ENCODE data around the gene ARPC3.
"Not testable (repeated sequence)": the region's sequence is repeated elsewhere in the genome, so short reads cannot be mapped to it uniquely, and the experiment has no call there.

Gene ARPC3

DNA sequence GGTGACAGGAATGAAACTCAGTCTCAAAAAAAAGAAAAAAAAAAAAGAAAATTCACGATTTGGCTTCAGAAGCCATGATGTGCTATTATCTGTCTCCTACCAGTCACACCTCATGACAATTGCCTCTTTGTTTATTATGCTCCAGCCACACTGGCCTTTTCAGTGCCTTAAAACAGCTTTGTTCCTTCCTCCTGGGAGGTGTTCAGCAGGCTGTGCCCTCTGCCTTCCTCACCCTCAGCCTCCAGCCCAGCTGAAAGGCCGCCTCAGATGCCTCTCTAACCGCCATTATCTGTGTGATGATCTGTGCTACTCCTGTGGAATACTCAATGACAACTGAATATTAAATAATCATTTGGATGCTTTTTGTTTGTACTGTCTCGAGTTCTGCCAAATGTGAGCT, 8.6 kb upstream of the ARPC3 start:
- Histone ChIP-seq H3K4me3 (no peak overlapping the region), H3K9ac (ENCODE audit: insufficient read length) (no peak overlapping the region), H3K36me3 (ENCODE audit: insufficient read depth, low read length) (peaks cover 40% of the 10 kb centered on the region; the same call in 1 of the 2 replicates), H3K9me3 (ENCODE audit: low read depth, low read length) (no peaks in the 10 kb centered on the region), H3K27ac (no peak overlapping the region)
- no peak for TF ChIP-seq EZH2 (IDR thresholded peaks at IDR 0.05)
- no peak for TF ChIP-seq POLR2AphosphoS5 (IDR thresholded peaks at IDR 0.05; ENCODE audit: borderline replicate concordance, low read depth, low read length)
- no peak for TF ChIP-seq FOXP2 (optimal IDR thresholded peaks at IDR 0.05; ENCODE audit: control extremely low read depth, extremely low read length, insufficient read depth)
- DNase-seq (ENCODE audit: low read depth, low spot score): no peak

DNA sequence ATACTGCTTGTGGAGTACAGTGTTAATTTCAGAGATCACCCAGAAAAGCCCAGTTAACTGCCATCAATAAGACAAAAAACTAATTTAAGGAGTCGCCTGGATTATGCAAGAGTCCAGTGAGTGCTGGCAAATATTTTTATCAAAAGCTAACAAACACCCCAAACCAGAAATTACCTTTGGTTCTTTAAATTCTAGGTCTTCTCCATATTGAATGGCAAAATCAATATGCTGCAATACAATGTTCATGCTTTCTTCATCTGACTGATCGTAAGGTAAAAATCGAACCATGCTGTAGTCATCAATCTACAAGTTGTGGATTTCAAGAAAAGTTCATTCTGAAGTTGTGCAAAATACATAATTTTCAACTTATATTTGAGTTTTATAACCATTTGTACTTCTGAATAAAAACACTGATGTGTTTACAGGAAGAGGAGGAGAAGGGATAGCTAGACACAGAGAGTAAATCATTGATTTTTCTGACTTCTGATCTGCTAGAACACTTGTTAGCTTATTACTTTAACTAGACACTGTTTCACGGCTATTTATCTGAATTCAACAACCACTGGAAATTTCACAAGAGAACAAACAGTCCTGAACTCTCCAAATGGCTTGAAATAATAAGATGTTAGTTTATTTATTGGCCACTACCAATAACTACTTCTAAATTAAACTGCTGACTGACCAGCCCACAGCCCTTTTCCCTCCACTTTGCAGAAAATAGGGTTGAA, 3.6 kb upstream of the ARPC3 start:
- Histone ChIP-seq H3K9ac (ENCODE audit: insufficient read length) (peak overlapping the region; percentile 15), H3K27ac (peak overlapping the region; percentile 40; the same call in 1 of the 2 replicates), H3K4me3 (no peak overlapping the region), H3K9me3 (ENCODE audit: low read depth, low read length) (no peaks in the 10 kb centered on the region), H3K36me3 (ENCODE audit: insufficient read depth, low read length) (peaks cover 23% of the 10 kb centered on the region; the same call in 1 of the 2 replicates)
- no peak for DNase-seq (ENCODE audit: low read depth, low spot score)
- TF ChIP-seq EZH2 (IDR thresholded peaks at IDR 0.05) (no peak), FOXP2 (optimal IDR thresholded peaks at IDR 0.05; ENCODE audit: control extremely low read depth, extremely low read length, insufficient read depth) (no peak), POLR2AphosphoS5 (IDR thresholded peaks at IDR 0.05; ENCODE audit: borderline replicate concordance, low read depth, low read length) (no peak)

DNA sequence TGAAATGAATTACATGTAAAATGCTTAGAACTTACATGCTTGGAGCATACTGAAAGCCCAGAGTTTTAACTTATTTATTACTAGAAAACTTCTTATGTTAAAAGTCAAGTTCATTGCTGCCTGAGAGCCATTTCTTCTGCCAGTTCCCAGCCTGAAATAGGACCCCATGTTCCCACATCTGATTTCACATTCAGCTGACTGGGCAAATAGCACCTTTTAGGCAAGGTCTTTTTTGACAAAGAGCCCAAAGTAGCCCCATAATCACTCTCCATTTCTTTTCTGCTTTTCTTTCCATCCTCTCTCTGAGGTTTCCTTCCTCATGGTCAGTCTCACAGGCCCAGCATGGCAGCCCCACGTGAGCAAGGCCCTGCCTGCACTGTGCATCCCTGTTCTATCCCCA, 1.1 kb upstream of the ARPC3 start:
- no peak overlapping the region for H3K4me3 ChIP-seq
- peaks cover 18% of the 10 kb centered on the region; the same call in 1 of the 2 replicates for H3K36me3 ChIP-seq (ENCODE audit: insufficient read depth, low read length)
- no peak overlapping the region for H3K9ac ChIP-seq (ENCODE audit: insufficient read length)
- TF ChIP-seq FOXP2 (optimal IDR thresholded peaks at IDR 0.05; ENCODE audit: control extremely low read depth, extremely low read length, insufficient read depth): no peak
- peak overlapping the region; percentile 54; the same call in 1 of the 2 replicates for H3K27ac ChIP-seq
- DNase-seq (ENCODE audit: low read depth, low spot score): no peak
- H3K9me3 ChIP-seq (ENCODE audit: low read depth, low read length): no peaks in the 10 kb centered on the region

GRCh38 chr12:110444455-110444854, 5.7 kb downstream of the ARPC3 start:
- DNase-seq (ENCODE audit: low read depth, low spot score): no peak
- H3K9me3 ChIP-seq (ENCODE audit: low read depth, low read length): no peaks in the 10 kb centered on the region
- no peak overlapping the region for H3K27ac ChIP-seq
- no peak overlapping the region for H3K4me3 ChIP-seq
- peaks cover 31% of the 10 kb centered on the region for H3K36me3 ChIP-seq (ENCODE audit: insufficient read depth, low read length)
- TF ChIP-seq FOXP2 (optimal IDR thresholded peaks at IDR 0.05; ENCODE audit: control extremely low read depth, extremely low read length, insufficient read depth) (no peak), EZH2 (IDR thresholded peaks at IDR 0.05) (no peak), POLR2AphosphoS5 (IDR thresholded peaks at IDR 0.05; ENCODE audit: borderline replicate concordance, low read depth, low read length) (no peak)
- no peak overlapping the region for H3K9ac ChIP-seq (ENCODE audit: insufficient read length)

DNA sequence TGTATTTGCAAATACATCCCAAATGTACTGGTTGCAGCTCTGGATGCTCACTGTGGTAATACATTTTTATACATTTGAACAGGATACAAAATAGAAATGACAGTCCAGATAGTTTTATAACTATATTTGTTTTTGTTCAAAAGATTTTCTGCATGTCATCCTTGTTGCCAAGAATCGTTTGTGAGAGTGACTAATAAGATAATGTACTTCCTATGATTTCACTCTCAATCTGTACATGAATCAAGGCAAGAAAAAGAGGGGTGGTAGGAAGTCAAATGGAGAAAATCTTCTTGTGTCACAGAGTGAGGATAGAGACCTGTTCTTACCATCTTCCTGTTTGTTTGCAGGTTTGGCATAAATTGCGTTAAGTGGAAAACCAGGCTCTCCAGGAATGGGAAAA, 13.9 kb downstream of the ARPC3 start:
- Histone ChIP-seq H3K4me3 (no peak overlapping the region), H3K9me3 (ENCODE audit: low read depth, low read length) (no peaks in the 10 kb centered on the region), H3K27ac (no peak overlapping the region), H3K36me3 (ENCODE audit: insufficient read depth, low read length) (peaks cover 42% of the 10 kb centered on the region), H3K9ac (ENCODE audit: insufficient read length) (no peak overlapping the region)
- TF ChIP-seq POLR2AphosphoS5 (IDR thresholded peaks at IDR 0.05; ENCODE audit: borderline replicate concordance, low read depth, low read length): no peak
- DNase-seq (ENCODE audit: low read depth, low spot score): no peak

DNA sequence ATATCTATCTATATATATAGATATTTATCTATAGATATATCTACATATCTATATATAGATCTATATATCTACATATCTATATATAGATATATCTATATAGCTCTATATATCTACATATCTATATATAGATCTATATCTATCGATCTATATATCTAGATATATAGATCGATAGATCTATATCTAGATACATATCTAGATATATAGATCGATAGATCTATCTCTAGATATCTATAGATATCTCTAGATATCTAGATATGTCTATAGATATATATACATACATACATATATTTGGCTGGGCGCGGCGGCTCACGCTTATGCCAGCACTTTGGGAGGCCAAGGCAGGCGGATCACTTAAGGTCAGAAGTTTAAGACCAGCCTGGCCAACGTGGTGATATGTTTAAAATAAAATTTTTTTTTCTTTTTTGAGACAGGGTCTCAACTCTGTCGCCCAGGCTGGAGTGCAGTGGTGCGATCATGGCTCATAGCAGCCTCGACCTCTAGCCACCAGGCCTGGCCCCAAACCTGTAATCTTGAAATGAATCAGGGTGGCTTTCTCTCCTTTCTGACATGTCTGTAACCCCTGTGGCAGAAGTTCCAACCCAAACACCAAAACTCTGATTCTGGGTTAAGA, 18.1 kb downstream of the ARPC3 start:
- Histone ChIP-seq H3K27ac (no peak overlapping the region), H3K36me3 (ENCODE audit: insufficient read depth, low read length) (peaks cover 20% of the 10 kb centered on the region), H3K9me3 (ENCODE audit: low read depth, low read length) (no peaks in the 10 kb centered on the region), H3K4me3 (peak overlapping the region; percentile 75; the same call in 1 of the 2 replicates), H3K9ac (ENCODE audit: insufficient read length) (no peak overlapping the region)
- no peak for DNase-seq (ENCODE audit: low read depth, low spot score)
- TF ChIP-seq POLR2AphosphoS5 (IDR thresholded peaks at IDR 0.05; ENCODE audit: borderline replicate concordance, low read depth, low read length): no peak
- no peak for TF ChIP-seq EZH2 (IDR thresholded peaks at IDR 0.05)
- TF ChIP-seq FOXP2 (optimal IDR thresholded peaks at IDR 0.05; ENCODE audit: control extremely low read depth, extremely low read length, insufficient read depth): no peak

DNA sequence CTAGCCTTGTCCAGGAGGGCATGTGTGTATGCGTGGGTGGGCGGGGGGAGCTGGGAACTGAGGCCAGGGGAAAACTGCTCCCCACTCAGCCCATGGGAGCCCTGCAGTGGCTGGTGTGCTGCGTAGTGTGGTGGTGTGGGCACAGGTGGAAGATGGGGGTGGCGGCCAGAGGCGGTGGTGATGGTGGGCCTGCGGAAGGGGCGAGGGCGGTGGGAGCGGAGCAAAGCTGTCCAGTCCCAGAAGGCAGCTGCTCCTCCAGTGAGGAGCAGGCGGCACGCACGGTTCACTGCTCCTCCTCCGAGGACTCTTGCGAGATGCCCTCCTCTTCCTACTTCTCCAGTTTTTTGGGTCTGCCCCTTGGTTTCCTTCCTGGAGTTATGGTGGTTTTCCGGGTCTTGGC, 20.5 kb downstream of the ARPC3 start:
- not testable (repeated sequence) for H3K36me3 ChIP-seq (ENCODE audit: insufficient read depth, low read length); H3K9me3 ChIP-seq (ENCODE audit: low read depth, low read length); H3K4me3 ChIP-seq; H3K9ac ChIP-seq (ENCODE audit: insufficient read length); DNase-seq (ENCODE audit: low read depth, low spot score); H3K27ac ChIP-seq

DNA sequence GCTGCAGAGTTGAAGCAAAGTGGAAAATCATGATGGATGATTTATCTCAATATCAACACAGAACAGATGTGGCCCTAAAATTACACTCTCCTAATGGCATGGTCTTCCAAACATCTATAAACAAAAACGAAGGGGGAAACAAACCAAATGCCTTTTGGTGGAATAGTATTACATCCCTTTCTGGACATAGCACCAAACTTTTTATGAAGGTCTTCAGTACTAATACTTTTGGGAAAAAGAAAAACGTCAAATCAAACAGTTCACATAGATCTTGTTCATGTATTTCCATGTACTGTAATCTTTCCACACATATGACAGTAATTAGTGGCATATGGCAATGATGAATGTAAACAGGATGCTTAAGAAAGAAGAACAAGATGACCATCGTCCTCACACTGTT, 23.7 kb downstream of the ARPC3 start:
- TF ChIP-seq POLR2AphosphoS5 (IDR thresholded peaks at IDR 0.05; ENCODE audit: borderline replicate concordance, low read depth, low read length): no peak
- no peak for TF ChIP-seq FOXP2 (optimal IDR thresholded peaks at IDR 0.05; ENCODE audit: control extremely low read depth, extremely low read length, insufficient read depth)
- TF ChIP-seq EZH2 (IDR thresholded peaks at IDR 0.05): no peak
- Histone ChIP-seq H3K27ac (no peak overlapping the region), H3K9me3 (ENCODE audit: low read depth, low read length) (no peaks in the 10 kb centered on the region), H3K9ac (ENCODE audit: insufficient read length) (no peak overlapping the region), H3K36me3 (ENCODE audit: insufficient read depth, low read length) (no peaks in the 10 kb centered on the region), H3K4me3 (no peak overlapping the region)
- no peak for DNase-seq (ENCODE audit: low read depth, low spot score)

GRCh38 chr12:110424237-110424636, 25.9 kb downstream of the ARPC3 start:
- H3K36me3 ChIP-seq (ENCODE audit: insufficient read depth, low read length): no peaks in the 10 kb centered on the region
- H3K9ac ChIP-seq (ENCODE audit: insufficient read length): no peak overlapping the region
- H3K9me3 ChIP-seq (ENCODE audit: low read depth, low read length): no peaks in the 10 kb centered on the region
- no peak overlapping the region for H3K4me3 ChIP-seq
- TF ChIP-seq EZH2 (IDR thresholded peaks at IDR 0.05): no peak
- TF ChIP-seq FOXP2 (optimal IDR thresholded peaks at IDR 0.05; ENCODE audit: control extremely low read depth, extremely low read length, insufficient read depth): no peak
- TF ChIP-seq POLR2AphosphoS5 (IDR thresholded peaks at IDR 0.05; ENCODE audit: borderline replicate concordance, low read depth, low read length): no peak
- H3K27ac ChIP-seq: no peak overlapping the region
- DNase-seq (ENCODE audit: low read depth, low spot score): no peak
